GM19351 (cell line): ENCODE results near the gene ZMYND8.
"Not testable (repeated sequence)": the region's sequence is repeated elsewhere in the genome, so short reads cannot be mapped to it uniquely, and the experiment has no call there.

Source experiments
- ATAC-seq: cut with Tn5 transposase; IDR thresholded peaks from one replicate; pipeline ENCODE4 v1.9.1; 2021; ENCODE audit warnings: mild to moderate bottlenecking, moderate library complexity; ENCODE audit not compliant: unreplicated experiment

The ZMYND8 gene

DNA sequence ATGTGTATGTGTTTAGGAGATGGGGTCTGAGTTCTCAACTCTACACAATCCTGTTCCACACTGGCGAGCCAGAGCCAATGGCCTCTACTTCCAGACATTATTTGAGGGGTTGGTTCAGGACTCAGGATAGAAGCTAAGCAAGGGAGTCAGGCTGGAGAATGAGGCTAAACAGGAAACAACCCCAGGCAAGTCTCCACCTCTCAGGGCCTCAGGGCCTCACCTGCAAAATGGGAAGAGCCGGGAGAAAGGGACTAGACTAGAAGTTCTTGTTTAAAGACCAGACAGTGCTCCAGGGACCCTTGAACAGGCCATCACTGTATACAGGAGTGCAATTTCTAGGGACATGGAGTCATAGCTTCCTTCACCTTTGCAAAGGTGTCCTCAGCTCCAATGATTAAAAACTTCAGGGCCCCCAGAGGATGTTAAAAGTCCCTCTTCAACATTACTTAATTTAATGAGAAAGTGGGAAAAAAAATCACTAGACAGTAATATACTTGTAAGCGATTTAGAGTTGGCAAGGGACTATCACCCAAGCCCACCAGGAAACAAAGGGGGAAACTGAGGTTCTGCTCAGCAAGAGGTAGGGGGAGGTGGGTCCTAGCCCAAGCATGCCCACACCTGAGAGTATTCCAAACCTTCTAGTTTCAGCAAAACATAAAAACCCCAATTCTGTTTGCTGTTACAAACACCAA lies 41.7 kb downstream of the ZMYND8 start:
- no peak for ATAC-seq

DNA sequence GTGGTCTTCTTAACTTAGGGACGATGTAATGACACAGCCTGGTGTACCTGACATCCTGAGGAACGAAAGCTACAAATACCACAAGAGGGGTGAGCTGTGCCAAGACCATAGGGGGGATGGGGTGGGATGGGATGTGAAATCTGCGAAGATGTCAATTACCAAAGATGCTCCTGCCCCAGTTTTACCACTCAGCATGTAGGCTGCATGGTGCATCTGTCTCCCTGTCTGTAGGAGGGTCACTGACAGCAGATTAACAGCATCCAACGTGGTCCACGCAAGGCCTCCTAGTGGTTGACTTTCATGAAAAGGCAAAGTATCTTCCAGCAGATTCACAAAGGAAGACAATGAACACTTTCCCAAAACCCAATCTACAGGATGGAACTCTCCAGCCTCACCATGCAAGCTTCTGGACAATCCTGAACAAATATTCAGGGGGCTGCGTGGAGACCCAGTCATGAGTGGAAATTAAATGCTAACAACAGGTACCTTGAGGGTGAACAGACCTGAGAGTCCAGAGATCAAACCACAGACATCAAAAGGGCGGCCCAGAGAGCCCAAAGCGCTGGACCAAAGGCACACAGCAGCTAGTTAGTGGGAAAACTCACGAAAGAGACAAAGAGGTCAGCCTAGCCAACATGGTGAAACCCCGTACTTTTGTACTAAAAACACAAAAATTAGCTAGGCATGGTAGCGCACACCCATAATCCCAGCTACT lies 44.4 kb downstream of the ZMYND8 start:
- no peak for ATAC-seq

DNA sequence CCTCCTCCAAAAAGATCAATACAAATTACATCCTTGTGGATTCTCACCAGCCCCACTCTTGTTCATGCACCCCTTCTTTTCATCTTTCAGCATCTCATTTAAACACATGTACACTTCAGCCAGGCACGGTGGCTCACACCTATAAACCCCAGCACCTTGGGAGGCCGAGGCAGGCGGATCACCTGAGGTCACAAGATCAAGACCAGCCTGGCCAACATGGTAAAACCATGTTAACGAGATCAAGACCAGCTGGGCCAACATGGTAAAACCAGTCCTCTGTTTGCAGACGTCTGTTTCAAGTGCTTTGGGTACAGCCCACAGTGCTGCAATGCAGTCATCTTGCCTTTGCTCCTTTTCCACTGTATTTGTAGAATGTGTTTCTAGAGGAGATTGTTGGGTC lies 45.3 kb downstream of the ZMYND8 start:
- no peak for ATAC-seq

DNA sequence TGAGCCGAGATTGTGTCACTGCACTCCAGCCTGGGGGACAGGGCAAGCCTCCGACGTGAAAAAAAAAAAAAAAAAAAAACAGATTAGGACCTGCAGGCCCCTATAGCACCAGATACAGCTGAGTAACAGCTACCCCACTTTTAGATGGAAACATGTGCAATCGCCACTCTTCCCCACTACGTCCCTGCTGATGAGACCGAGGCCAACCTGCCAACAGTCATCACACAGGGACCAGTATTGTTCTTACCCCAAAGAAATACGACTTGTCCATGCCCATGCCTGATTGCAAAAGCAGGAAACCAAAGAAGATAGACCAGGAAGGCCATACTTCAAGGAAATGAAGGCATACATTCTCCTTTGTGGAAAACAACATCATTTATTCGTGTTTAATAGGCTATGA lies 45.8 kb downstream of the ZMYND8 start:
- ATAC-seq, result no peak

DNA sequence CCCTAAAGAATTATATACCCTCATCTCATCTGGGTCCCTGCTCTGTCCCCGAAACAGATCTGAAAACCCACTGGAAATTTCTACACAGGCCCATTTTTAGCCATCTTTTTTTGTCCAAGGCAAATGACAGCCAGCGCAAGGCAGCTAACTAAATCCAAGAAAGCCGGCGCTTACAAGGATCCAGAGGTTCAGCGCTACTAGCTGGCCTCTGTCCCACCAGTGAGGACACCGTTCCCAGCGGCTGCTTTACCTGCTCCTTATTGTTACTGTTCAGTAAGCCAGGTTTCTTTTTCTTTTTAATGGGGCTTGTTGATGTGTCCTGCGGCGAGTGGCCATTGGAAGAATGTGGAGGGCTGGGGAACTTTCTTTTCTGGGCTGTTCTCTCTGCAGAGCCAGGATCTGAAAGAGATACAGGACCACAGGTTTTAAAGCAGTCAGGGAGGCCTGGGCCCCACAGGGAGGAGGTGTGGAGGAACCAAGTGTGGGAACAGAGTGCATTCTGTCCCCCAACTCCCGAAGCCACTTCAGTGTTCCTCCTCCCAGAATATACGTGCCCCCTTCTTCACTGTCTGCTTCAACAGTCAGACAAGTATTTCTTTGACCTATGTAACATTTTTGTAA lies 46.6 kb downstream of the ZMYND8 start:
- no peak for ATAC-seq

DNA sequence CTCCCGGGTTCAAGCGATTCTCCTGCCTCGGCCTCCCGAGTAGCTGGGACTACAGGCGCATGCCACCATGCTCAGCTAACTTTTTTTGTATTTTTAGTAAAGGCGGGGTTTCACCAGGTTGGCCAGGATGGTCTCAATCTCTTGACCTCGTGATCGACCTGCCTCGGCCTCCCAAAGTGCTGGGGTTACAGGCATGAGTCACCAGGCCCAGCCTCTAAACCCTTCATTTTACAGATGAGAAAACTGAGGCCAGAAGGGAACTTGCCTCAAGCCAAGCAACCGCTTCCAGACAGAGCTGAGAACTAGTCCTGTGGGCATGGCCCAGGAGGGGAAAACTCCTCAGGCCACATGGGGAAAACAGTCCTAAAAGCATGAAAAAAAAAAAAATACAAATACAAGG lies 47.1 kb downstream of the ZMYND8 start:
- ATAC-seq, result no peak

DNA sequence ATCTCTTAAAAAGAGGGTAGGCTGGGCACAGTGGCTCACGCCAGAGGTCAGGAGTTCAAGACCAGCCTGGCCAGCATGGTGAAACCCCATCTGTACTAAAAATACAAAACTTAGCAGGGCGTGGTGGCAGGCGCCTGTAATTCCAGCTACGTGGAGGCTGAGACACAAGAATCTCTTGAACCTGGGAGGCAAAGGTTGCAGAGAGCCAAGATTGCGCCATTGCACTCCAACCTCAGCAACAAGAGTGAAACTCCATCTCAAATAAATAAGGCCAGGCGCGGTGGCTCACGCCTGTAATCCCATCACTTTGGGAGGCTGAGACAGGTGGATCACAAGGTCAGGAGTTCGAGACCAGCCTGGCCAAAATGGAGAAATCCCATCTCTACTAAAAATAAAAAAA lies 48.9 kb downstream of the ZMYND8 start:
- not testable (repeated sequence) for ATAC-seq

DNA sequence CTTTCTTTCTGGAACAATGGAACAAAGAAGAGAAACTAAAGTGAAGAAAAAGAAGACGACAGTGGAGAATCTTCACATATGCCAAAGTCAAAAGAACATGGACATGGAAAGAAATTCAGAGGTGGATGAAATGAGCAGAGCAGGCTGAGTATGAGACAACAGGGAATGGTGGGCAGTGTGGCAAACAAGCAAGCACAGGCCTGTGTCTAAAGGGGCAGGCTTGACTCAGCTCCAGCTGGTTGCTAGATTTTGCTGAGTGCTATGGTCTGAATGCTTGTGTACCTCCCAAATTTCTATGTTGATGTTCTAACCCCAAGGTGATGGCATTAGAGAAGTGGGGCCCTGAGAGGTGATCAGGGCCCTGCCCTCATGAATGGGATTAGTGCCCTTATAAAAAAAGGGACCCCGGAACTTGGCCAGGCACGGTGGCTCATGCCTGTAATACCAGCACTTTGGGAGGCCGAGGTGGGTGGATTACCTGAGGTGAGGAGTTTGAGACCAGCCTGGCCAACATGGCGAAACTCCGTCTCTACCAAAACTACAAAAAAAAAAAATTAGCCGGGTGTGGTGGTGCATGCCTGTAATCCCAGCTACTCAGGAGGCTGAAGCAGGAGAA lies 49.6 kb downstream of the ZMYND8 start:
- ATAC-seq, result no peak

DNA sequence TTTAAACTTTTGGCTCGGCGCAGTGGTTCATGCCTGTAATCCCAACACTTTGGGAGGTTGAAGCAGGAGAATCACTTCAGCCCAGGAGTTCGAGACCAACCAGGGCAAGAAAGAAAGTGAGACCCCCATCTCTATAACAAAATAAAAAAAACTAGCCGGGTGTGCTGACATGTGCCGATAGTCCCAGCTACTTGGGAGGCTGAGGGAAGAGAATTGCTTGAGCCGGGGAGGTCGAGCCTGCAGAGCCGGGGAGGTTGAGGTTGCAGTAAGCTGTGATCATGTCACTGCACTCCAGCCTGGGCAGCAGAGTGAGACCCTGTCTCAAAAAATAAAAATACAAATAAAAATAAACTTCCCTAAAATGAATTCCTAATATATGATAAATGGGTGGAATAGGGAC lies 50.4 kb downstream of the ZMYND8 start:
- ATAC-seq, result no peak

DNA sequence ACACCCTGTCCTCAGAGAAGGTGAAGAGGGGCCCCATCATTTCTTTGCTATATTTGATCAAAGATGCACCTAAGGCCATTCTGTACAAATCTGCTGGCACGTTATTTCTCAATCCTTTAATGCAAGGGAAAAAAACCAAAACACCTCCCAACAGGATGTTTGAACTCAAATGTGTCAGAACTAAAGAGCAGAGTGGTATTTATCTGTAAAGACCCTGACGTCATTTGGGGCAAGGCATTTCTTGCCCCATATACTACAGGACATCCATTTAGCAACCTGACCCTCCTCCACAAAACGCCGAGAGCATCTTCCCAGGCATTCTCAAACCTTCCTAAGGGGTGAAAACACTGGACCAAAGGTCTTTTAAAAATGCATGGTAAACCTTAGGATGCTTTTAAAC lies 50.8 kb downstream of the ZMYND8 start:
- ATAC-seq, result no peak

DNA sequence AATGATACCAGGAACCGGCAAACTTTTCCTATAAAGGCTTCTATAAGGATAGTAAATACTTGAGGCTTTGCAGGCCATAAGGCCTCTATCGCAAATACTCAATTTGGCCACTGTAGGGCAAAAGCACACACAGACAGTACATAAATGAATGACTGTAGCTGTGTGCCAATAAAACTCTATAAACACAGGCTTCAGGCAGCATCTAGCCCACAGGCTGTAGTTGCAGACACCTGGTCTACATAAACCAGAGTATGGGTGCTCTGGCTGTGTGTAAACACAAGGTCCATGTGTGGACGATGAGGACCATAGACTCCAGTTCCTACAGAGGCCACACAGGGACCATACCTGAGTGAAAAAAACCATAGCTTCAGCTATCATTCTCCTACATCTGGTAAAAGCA lies 52.2 kb downstream of the ZMYND8 start:
- ATAC-seq, result no peak

DNA sequence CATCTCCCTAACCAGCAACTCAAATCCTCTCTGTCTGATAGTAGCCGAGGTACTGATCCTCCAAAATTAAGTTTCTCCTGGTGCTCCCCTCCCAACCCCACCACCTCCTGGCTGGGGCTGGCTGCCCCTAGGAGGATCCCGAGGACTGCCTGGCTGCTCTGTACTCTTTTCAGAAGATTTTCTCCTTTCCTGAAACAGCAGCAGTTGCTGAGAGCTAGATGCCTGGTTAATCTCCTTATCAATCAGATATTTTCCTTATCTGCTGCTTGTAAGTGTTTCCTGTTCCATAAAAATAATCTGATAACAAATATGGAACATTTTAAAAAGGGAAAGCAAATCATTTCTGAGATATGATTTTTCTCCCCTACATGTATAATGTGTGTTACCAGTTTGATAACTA lies 52.8 kb downstream of the ZMYND8 start:
- ATAC-seq, result no peak

DNA sequence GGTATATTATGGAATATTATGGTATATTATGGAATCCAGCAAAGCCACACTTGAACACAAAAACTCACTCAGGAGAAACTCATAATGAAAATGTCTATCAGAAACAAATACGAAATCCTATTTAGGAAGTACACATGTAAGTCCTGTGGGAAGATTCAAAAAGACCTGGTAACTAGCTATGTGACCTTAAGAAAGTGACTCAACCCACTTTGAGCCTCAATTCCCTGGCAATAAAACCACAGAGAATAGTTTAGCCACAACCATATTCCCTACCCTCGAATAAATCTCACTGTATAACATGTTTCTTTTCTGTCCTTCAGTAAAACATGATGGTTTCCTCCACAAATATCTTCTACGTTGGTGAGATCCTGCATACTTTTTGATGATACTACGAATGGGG lies 56.4 kb downstream of the ZMYND8 start:
- no peak for ATAC-seq

DNA sequence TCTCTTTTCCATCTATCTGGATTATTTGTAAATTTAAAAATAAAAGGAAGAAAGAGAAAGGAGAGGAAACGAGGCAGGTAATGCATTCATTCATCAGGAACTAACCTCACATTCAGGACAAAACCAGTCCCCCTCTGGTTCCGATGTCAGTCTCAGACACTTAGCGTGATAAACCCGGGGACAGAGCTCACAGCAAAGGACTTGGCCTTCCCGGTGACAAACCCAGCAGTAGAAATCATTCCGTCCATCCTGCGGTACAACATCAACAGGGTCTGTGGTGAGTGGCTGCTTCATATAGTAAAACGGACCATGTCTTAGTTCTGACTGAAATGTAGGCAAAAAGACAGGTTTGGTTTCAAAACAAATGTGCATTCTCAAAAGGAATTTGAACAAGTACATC lies 57.9 kb downstream of the ZMYND8 start:
- ATAC-seq, result no peak

DNA sequence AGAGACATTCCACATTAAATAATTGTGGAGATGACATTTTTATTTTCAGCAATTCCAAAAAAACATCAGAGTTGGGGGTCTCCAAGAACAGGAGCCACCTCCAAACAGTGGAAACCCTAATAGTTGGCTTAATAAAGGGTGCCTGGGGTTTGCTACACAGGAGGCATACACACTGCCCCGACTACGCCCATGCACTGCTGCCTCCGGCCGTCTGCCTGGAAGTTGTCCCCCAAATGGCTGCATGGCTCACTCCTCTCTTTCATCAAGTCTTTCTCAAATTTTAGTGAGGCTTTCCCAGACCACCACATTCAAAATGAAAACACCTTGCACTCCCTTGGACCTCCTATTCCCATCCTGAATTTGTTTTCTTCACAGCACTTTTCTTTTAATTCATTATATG lies 58.8 kb downstream of the ZMYND8 start:
- no peak for ATAC-seq

DNA sequence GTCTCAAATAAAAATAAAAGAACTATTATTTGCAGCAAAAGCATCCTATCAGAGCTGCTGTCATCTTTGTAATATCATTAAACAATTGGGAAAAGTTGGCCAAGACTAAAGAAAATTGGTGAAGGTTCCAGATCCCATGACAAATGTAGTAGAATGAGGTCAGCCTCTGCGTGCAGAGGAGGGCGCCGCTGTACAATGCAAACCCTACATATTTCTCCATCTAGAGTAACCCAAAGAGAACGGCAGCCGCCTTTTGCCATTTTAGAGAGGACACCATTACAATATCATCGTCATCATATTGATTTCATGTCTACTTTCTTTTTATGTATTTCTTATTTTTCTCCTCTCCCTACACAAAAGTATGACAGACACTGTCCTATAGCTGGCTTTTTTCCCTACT lies 59.5 kb downstream of the ZMYND8 start:
- ATAC-seq, result no peak

DNA sequence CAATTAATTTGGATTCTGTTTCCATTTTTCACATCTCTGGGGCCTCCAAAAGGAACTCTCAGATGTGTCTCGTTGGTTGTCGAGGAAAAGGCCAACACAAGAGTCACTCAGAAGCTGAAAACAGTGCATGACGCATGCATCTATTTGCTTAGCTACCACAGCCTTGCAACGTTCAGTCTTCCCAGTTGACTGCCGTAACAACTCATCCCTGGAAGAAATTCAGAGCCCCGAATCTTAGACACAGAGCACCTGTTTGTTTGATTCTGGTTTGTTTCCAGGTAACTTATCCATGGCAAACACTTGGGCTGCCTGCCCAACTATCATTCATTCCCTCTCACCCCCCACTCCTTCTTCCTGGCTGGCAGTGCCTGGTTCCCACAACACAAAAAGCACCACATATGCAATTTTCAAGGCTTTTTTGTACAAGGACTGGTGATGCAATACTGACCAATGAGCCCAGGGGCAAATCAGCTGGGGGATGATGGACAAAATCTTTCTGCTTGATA lies 60.5 kb downstream of the ZMYND8 start:
- ATAC-seq, result no peak

DNA sequence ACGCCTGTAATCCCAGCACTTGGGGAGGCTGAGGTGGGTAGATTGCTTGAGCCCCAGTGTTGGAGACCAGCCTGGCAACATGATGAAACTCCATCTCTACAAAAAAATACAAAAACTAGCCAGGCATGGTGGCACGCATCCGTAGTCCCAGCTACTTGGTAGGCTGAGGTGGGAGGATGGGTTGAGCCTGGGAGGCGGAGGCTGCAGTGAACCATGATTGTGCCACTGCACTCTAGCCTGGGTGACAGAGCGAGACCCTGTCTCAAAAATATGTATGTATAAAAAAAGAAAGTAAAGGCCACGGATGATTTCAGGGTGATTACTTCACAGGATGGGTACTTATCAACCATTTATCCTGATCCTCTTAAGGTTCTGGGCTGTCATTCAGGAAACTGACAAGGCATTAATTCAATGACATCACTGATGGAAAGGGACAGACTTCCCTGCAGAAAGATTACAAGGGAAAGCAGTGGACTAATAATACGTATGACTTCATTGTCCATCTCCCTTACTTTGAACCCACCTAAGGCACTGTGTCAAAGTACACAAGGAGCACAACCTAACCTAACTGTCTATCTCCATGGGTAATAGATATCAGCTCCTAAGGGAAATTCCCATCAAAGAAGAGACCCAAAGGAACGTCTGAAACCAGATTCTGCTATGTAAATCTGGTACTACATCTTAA lies 61.2 kb downstream of the ZMYND8 start:
- no peak for ATAC-seq

DNA sequence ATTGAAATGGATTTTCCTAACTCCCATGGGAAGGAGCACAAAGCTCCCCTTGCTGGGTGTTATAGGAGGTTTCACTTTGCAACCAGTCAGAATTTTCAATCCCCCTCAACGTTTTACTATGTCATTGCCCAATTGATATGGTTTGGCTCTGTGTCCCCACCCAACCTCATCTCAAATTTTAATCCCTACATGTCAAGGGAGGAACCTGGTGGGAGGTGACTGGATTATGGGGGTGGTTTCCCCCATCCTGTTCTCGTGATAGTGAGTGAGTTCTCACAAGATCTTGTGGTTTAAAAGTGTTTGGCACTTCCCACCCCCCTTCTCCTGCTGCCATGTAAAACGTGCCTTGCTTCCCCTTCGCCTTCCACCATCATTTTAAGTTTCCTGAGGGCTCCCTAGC lies 62.9 kb downstream of the ZMYND8 start:
- no peak for ATAC-seq

DNA sequence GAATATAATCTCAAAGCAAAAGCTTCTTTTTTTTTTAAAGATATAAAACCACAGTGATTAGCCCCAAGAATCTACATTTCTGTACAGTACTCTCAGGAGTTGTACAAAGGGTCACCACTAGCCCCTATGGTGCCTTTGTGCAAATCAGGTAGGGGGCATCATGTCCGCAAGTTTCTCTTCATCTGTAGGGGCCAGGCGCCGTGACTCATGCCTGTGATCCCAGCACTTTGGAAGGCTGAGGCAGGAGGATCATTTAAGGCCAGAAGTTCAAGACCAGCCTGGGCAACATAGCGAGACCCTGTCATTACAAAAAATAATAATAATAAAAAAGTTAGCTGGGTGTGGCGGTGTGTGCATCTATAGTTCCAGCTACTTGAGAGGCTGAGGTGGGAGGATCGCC lies 63.9 kb downstream of the ZMYND8 start:
- no peak for ATAC-seq
